Smooth muscle cell (in vitro differentiated cells): ENCODE data around the gene SLC22A2. TPM values are rescaled to one million over a fixed set of nuclear protein-coding genes. Genes with fewer than 3 reads are reported as not detected.

Source experiments
- DNase-seq: peaks from one replicate; lab custom pipeline; 2025; ENCODE audit not compliant: unreplicated experiment; lab: John Stamatoyannopoulos, UW
- H2AFZ ChIP-seq: fragments of 200-600 bp; sonication (generic); 2 replicates; pipeline ENCODE4 v1.6.0; 2016; ENCODE audit warnings: antibody characterized with exemption, low read depth, mild to moderate bottlenecking
- H3F3A ChIP-seq: fragments of 200-600 bp; sonication (generic); 2 replicates; pipeline ENCODE4 v1.6.0; 2017; ENCODE audit warnings: antibody characterized with exemption, low read depth
- H3K27ac ChIP-seq: fragments of 200-600 bp; sonication (generic); 2 replicates; pipeline ENCODE4 v1.5.1; 2016; ENCODE audit warnings: low read depth, mild to moderate bottlenecking
- H3K27me3 ChIP-seq: fragments of 200-600 bp; sonication (generic); 2 replicates; pipeline ENCODE4 v1.6.1; 2016; ENCODE audit warnings: low read depth, mild to moderate bottlenecking
- H3K36me3 ChIP-seq: fragments of 200-600 bp; sonication (generic); 2 replicates; pipeline ENCODE4 v1.5.1; 2016; ENCODE audit warnings: low read depth
- H3K4me1 ChIP-seq: fragments of 200-600 bp; sonication (generic); 2 replicates; pipeline ENCODE4 v1.5.1; 2016; ENCODE audit warnings: low read depth
- H3K4me2 ChIP-seq: fragments of 200-600 bp; sonication (generic); 2 replicates; pipeline ENCODE4 v1.6.0; 2016; ENCODE audit warnings: mild to moderate bottlenecking
- H3K4me3 ChIP-seq: fragments of 200-600 bp; sonication (generic); 2 replicates; pipeline ENCODE4 v1.5.1; 2016; ENCODE audit warnings: mild to moderate bottlenecking
- H3K79me2 ChIP-seq: fragments of 200-600 bp; sonication (generic); 2 replicates; pipeline ENCODE4 v1.6.0; 2016; ENCODE audit warnings: low read depth, mild to moderate bottlenecking
- H3K9ac ChIP-seq: fragments of 200-600 bp; sonication (generic); 2 replicates; pipeline ENCODE4 v1.6.0; 2016; ENCODE audit warnings: low read depth
- H3K9me3 ChIP-seq: fragments of 200-600 bp; sonication (generic); replicated peaks from 2 replicates; pipeline ENCODE4 v1.5.1; 2016; ENCODE audit warnings: low read depth
- H4K20me1 ChIP-seq: fragments of 200-600 bp; sonication (generic); 2 replicates; pipeline ENCODE4 v1.6.0; 2016; ENCODE audit warnings: low read depth
- CTCF ChIP-seq: fragments of 200-600 bp; sonication (generic); IDR thresholded peaks from 2 replicates; pipeline ENCODE4 v1.5.1; 2017; ENCODE audit warnings: borderline replicate concordance, mild to moderate bottlenecking, antibody characterized with exemption; ENCODE audit not compliant: insufficient read depth, poor library complexity, severe bottlenecking
- WGBS: methylation state at CpG from one replicate; pipeline ENCODE4 v1.1.7; 2016; ENCODE audit warnings: low lambda C conversion rate; 5-methylcytosine and 5-hydroxymethylcytosine counted together
- polyA plus RNA-seq: library from polyadenylated mRNA; unstranded; fragments of >200 nt; fragmentation: Nextera tagmentation; extraction: Ambion mirVana; gene quantifications from 2 replicates; pipeline ENCODE4 v1.2.1, GENCODE V29; 2016
- total RNA-seq: library from RNA; depleted of rRNA; stranded (reverse); fragments of >200 nt; gene quantifications from 2 replicates; pipeline ENCODE4 v1.2.3, GENCODE V29; 2014

SLC22A2 gene
- total and polyA plus RNA-seq, 2 experiments from 2014 or later = 3.5 to 7.0 TPM

- no peak for DNase-seq
- H3K9ac ChIP-seq = no peak overlapping the region
- H3K79me2 ChIP-seq = no peaks in the 10 kb centered on the region
- H3K27me3 ChIP-seq = no peaks in the 10 kb centered on the region
- H4K20me1 ChIP-seq = no peaks in the 10 kb centered on the region
- H2AFZ ChIP-seq = no peak overlapping the region
- H3K4me2 ChIP-seq = no peak overlapping the region
- H3K4me3 ChIP-seq = no peak overlapping the region
- peaks cover 8% of the 10 kb centered on the region for H3K36me3 ChIP-seq
- no peak overlapping the region for H3K27ac ChIP-seq
- TF ChIP-seq CTCF = no peak
- no peaks in the 10 kb centered on the region for H3K4me1 ChIP-seq
- H3K9me3 ChIP-seq = peaks cover 14% of the 10 kb centered on the region
- H3F3A ChIP-seq = no peaks in the 10 kb centered on the region
Measured at GRCh38 chr6:160190973-160191372, 67.6 kb downstream of the SLC22A2 start.

GRCh38 chr6:160190081-160190480 lies 68.5 kb downstream of the SLC22A2 start:
- WGBS = 89% methylated on average over 1 of the region's 1 CpG

GRCh38 chr6:160188773-160189172 lies 69.8 kb downstream of the SLC22A2 start:
- Histone ChIP-seq H3K9ac (no peak overlapping the region), H3F3A (no peaks in the 10 kb centered on the region), H3K79me2 (no peaks in the 10 kb centered on the region), H3K27ac (no peak overlapping the region), H2AFZ (no peak overlapping the region), H3K27me3 (no peaks in the 10 kb centered on the region), H3K36me3 (peaks cover 5% of the 10 kb centered on the region), H3K4me3 (no peak overlapping the region), H4K20me1 (no peaks in the 10 kb centered on the region), H3K4me2 (no peak overlapping the region), H3K4me1 (no peaks in the 10 kb centered on the region), H3K9me3 (peaks cover 14% of the 10 kb centered on the region)
- no peak for DNase-seq
- 80% methylated on average over 1 of the region's 1 CpG for WGBS
- no peak for TF ChIP-seq CTCF

More at GRCh38 chr6:160190081-160190480, 68.5 kb downstream of the SLC22A2 start:
- Histone ChIP-seq H3K4me1 (no peaks in the 10 kb centered on the region), H2AFZ (no peak overlapping the region), H3K9ac (no peak overlapping the region), H3K27me3 (no peaks in the 10 kb centered on the region), H3K36me3 (peaks cover 8% of the 10 kb centered on the region), H3K79me2 (no peaks in the 10 kb centered on the region), H3K4me3 (no peak overlapping the region), H3K4me2 (no peak overlapping the region), H4K20me1 (no peaks in the 10 kb centered on the region), H3K9me3 (peaks cover 14% of the 10 kb centered on the region), H3F3A (no peaks in the 10 kb centered on the region), H3K27ac (no peak overlapping the region)
- no peak for DNase-seq
- TF ChIP-seq CTCF = no peak

GRCh38 chr6:160180706-160181105 lies 77.9 kb downstream of the SLC22A2 start:
- Histone ChIP-seq H3K79me2 (no peaks in the 10 kb centered on the region), H3F3A (no peaks in the 10 kb centered on the region), H4K20me1 (no peaks in the 10 kb centered on the region), H3K4me1 (peaks cover 5% of the 10 kb centered on the region), H3K4me2 (no peak overlapping the region), H2AFZ (no peak overlapping the region), H3K9ac (no peak overlapping the region), H3K4me3 (no peak overlapping the region), H3K9me3 (no peaks in the 10 kb centered on the region), H3K27me3 (no peaks in the 10 kb centered on the region), H3K27ac (no peak overlapping the region), H3K36me3 (no peaks in the 10 kb centered on the region)
- no peak for TF ChIP-seq CTCF
- WGBS = 79% methylated on average over 1 of the region's 1 CpG
- DNase-seq = no peak
